Astrocyte (in vitro differentiated cells and primary cell): ENCODE data around the gene CYP8B1.

Experiments
- CTCF ChIP-seq: IDR thresholded peaks from 2 replicates; pipeline ENCODE4 v1.5.1; 2011; ENCODE audit warnings: low read depth, mild to moderate bottlenecking, inconsistent platforms, low read length, moderate library complexity; ENCODE audit not compliant: insufficient read depth
- EZH2 ChIP-seq: IDR thresholded peaks from 2 replicates; pipeline ENCODE4 v1.6.1; 2012; ENCODE audit warnings: mild to moderate bottlenecking, low read length, inconsistent platforms; ENCODE audit not compliant: insufficient read depth

- TF ChIP-seq CTCF (no peak), EZH2 (no peak)
Observed at GRCh38 chr3:42884324-42884723, 8.6 kb upstream of the CYP8B1 start.
